Activated naive CD8-positive, alpha-beta T cell (primary cell): ENCODE data around the gene DOP1A.
A peak's percentile ranks its signal among the peaks of the same experiment; 100 is the strongest.

Source experiments
- H3K27ac Mint-ChIP-seq: one replicate; pipeline ENCODE4 v1.8.0; 2021; ENCODE audit warnings: mixed read lengths
- H3K27me3 Mint-ChIP-seq: one replicate; pipeline ENCODE4 v1.8.0; 2021; ENCODE audit warnings: mixed read lengths
- H3K36me3 Mint-ChIP-seq: one replicate; pipeline ENCODE4 v1.8.0; 2021; ENCODE audit warnings: mixed read lengths
- H3K4me1 Mint-ChIP-seq: one replicate; pipeline ENCODE4 v1.8.0; 2021; ENCODE audit warnings: low read depth, mixed read lengths
- H3K4me3 Mint-ChIP-seq: one replicate; pipeline ENCODE4 v1.8.0; 2021; ENCODE audit warnings: mild to moderate bottlenecking, mixed read lengths
- H3K9me3 Mint-ChIP-seq: one replicate; pipeline ENCODE4 v1.8.0; 2021; ENCODE audit warnings: low read depth, mixed read lengths

DOP1A gene

GRCh38 chr6:83098589-83098988 is 31.1 kb downstream of the DOP1A start:
- peaks cover 9% of the 10 kb centered on the region for H3K9me3 Mint-ChIP-seq
- peaks cover 27% of the 10 kb centered on the region for H3K36me3 Mint-ChIP-seq
- H3K4me3 Mint-ChIP-seq: no peak overlapping the region
- peaks cover 8% of the 10 kb centered on the region for H3K4me1 Mint-ChIP-seq
- H3K27me3 Mint-ChIP-seq: no peaks in the 10 kb centered on the region
- no peak overlapping the region for H3K27ac Mint-ChIP-seq

- Mint-ChIP-seq H3K9me3 (peaks cover 15% of the 10 kb centered on the region), H3K4me1 (no peaks in the 10 kb centered on the region), H3K27me3 (no peaks in the 10 kb centered on the region), H3K4me3 (no peak overlapping the region), H3K27ac (no peak overlapping the region), H3K36me3 (peaks cover 24% of the 10 kb centered on the region)
These were observed 40.9 kb downstream of the DOP1A start for GRCh38 chr6:83108378-83108777.

- Mint-ChIP-seq H3K9me3 (no peaks in the 10 kb centered on the region), H3K4me1 (no peaks in the 10 kb centered on the region), H3K27me3 (no peaks in the 10 kb centered on the region), H3K27ac (no peak overlapping the region), H3K36me3 (peaks cover 8% of the 10 kb centered on the region), H3K4me3 (no peak overlapping the region)
These were observed 45.8 kb downstream of the DOP1A start for GRCh38 chr6:83113258-83113657.

GRCh38 chr6:83114164-83114563 is 46.7 kb downstream of the DOP1A start:
- Mint-ChIP-seq H3K36me3 (peaks cover 6% of the 10 kb centered on the region), H3K4me3 (no peak overlapping the region), H3K27me3 (no peaks in the 10 kb centered on the region), H3K9me3 (no peaks in the 10 kb centered on the region), H3K4me1 (no peaks in the 10 kb centered on the region), H3K27ac (no peak overlapping the region)

GRCh38 chr6:83117802-83118201 is 50.3 kb downstream of the DOP1A start:
- H3K4me3 Mint-ChIP-seq: no peak overlapping the region
- no peak overlapping the region for H3K27ac Mint-ChIP-seq
- H3K9me3 Mint-ChIP-seq: no peaks in the 10 kb centered on the region
- H3K36me3 Mint-ChIP-seq: peaks cover 6% of the 10 kb centered on the region
- H3K27me3 Mint-ChIP-seq: no peaks in the 10 kb centered on the region
- H3K4me1 Mint-ChIP-seq: no peaks in the 10 kb centered on the region

- H3K27ac Mint-ChIP-seq: no peak overlapping the region
- H3K27me3 Mint-ChIP-seq: no peaks in the 10 kb centered on the region
- no peaks in the 10 kb centered on the region for H3K4me1 Mint-ChIP-seq
- H3K9me3 Mint-ChIP-seq: no peaks in the 10 kb centered on the region
- H3K36me3 Mint-ChIP-seq: peaks cover 4% of the 10 kb centered on the region
- H3K4me3 Mint-ChIP-seq: no peak overlapping the region
These were observed 52.4 kb downstream of the DOP1A start for GRCh38 chr6:83119742-83120300.

- no peaks in the 10 kb centered on the region for H3K9me3 Mint-ChIP-seq
- no peaks in the 10 kb centered on the region for H3K4me1 Mint-ChIP-seq
- H3K4me3 Mint-ChIP-seq: no peak overlapping the region
- peaks cover 7% of the 10 kb centered on the region for H3K36me3 Mint-ChIP-seq
- H3K27ac Mint-ChIP-seq: no peak overlapping the region
- no peaks in the 10 kb centered on the region for H3K27me3 Mint-ChIP-seq
These were observed 57.1 kb downstream of the DOP1A start for GRCh38 chr6:83124553-83124952.

- Mint-ChIP-seq H3K36me3 (peaks cover 5% of the 10 kb centered on the region), H3K4me3 (no peak overlapping the region)
These were observed 58.0 kb downstream of the DOP1A start for GRCh38 chr6:83125425-83125824.

GRCh38 chr6:83126223-83126622 is 58.8 kb downstream of the DOP1A start:
- Mint-ChIP-seq H3K9me3 (no peaks in the 10 kb centered on the region), H3K4me1 (no peaks in the 10 kb centered on the region), H3K27me3 (no peaks in the 10 kb centered on the region), H3K4me3 (no peak overlapping the region), H3K27ac (peak overlapping the region; percentile 51), H3K36me3 (peaks cover 5% of the 10 kb centered on the region)

More at GRCh38 chr6:83125425-83125824, 58.0 kb downstream of the DOP1A start:
- Mint-ChIP-seq H3K4me1 (no peaks in the 10 kb centered on the region), H3K27me3 (no peaks in the 10 kb centered on the region), H3K9me3 (no peaks in the 10 kb centered on the region), H3K27ac (no peak overlapping the region)

GRCh38 chr6:83126807-83127206 is 59.3 kb downstream of the DOP1A start:
- Mint-ChIP-seq H3K36me3 (peaks cover 5% of the 10 kb centered on the region), H3K27ac (no peak overlapping the region), H3K4me1 (no peaks in the 10 kb centered on the region), H3K9me3 (no peaks in the 10 kb centered on the region), H3K27me3 (no peaks in the 10 kb centered on the region), H3K4me3 (no peak overlapping the region)

GRCh38 chr6:83127258-83127657 is 59.8 kb downstream of the DOP1A start:
- Mint-ChIP-seq H3K36me3 (peaks cover 5% of the 10 kb centered on the region), H3K27ac (no peak overlapping the region), H3K27me3 (no peaks in the 10 kb centered on the region), H3K4me3 (no peak overlapping the region), H3K4me1 (no peaks in the 10 kb centered on the region), H3K9me3 (no peaks in the 10 kb centered on the region)

GRCh38 chr6:83127976-83128375 is 60.5 kb downstream of the DOP1A start:
- Mint-ChIP-seq H3K9me3 (no peaks in the 10 kb centered on the region), H3K4me1 (no peaks in the 10 kb centered on the region), H3K27ac (no peak overlapping the region), H3K4me3 (no peak overlapping the region), H3K36me3 (peaks cover 5% of the 10 kb centered on the region), H3K27me3 (no peaks in the 10 kb centered on the region)

GRCh38 chr6:83132121-83132520 is 64.7 kb downstream of the DOP1A start:
- peaks cover 3% of the 10 kb centered on the region for H3K36me3 Mint-ChIP-seq
- H3K27me3 Mint-ChIP-seq: no peaks in the 10 kb centered on the region
- no peak overlapping the region for H3K4me3 Mint-ChIP-seq
- no peaks in the 10 kb centered on the region for H3K9me3 Mint-ChIP-seq
- H3K27ac Mint-ChIP-seq: no peak overlapping the region
- no peaks in the 10 kb centered on the region for H3K4me1 Mint-ChIP-seq

GRCh38 chr6:83138118-83138722 is 70.7 kb downstream of the DOP1A start:
- Mint-ChIP-seq H3K27ac (no peak overlapping the region), H3K9me3 (no peaks in the 10 kb centered on the region), H3K4me1 (no peaks in the 10 kb centered on the region), H3K36me3 (peaks cover 12% of the 10 kb centered on the region), H3K4me3 (no peak overlapping the region), H3K27me3 (no peaks in the 10 kb centered on the region)

- Mint-ChIP-seq H3K27ac (no peak overlapping the region), H3K27me3 (no peaks in the 10 kb centered on the region), H3K9me3 (no peaks in the 10 kb centered on the region), H3K4me1 (no peaks in the 10 kb centered on the region), H3K36me3 (peaks cover 16% of the 10 kb centered on the region), H3K4me3 (no peak overlapping the region)
These were observed 71.3 kb downstream of the DOP1A start for GRCh38 chr6:83138758-83139157.

- H3K36me3 Mint-ChIP-seq: peaks cover 7% of the 10 kb centered on the region
- no peaks in the 10 kb centered on the region for H3K27me3 Mint-ChIP-seq
- H3K4me3 Mint-ChIP-seq: no peak overlapping the region
- no peaks in the 10 kb centered on the region for H3K4me1 Mint-ChIP-seq
- H3K27ac Mint-ChIP-seq: no peak overlapping the region
- no peaks in the 10 kb centered on the region for H3K9me3 Mint-ChIP-seq
These were observed 83.6 kb downstream of the DOP1A start for GRCh38 chr6:83151114-83151513.
